22Rv1 (cell line): Measurements from ENCODE around the gene FBXW7.

Experiments
- CTCF ChIP-seq: fragments of 450-650 bp; IDR thresholded peaks from 2 replicates; pipeline ENCODE4 v1.5.1; 2017; ENCODE audit warnings: mild to moderate bottlenecking
- ZFX ChIP-seq: fragments of 450-650 bp; IDR thresholded peaks from 2 replicates; pipeline ENCODE4 v1.6.1; 2017; ENCODE audit warnings: antibody characterized with exemption, borderline replicate concordance

GRCh38 chr4:152372444-152372843, 163.4 kb downstream of the FBXW7 start:
- no peak for TF ChIP-seq CTCF
- TF ChIP-seq ZFX, result no peak
